K562 (cell line): ENCODE measurements around the gene ZNF181. TPM values are rescaled to one million over a fixed set of nuclear protein-coding genes. Genes with fewer than 3 reads are reported as not detected.

Experiments used
- ATAC-seq: fragments of 200-7000 bp; cut with Tn5 transposase; 3 replicates; pipeline ENCODE4 v1.9.1; 2020; ENCODE audit warnings: moderate library complexity
- BruUV-seq: library from RNA; stranded (reverse); fragments of 400-500 nt; replicated peaks from 2 replicates; lab custom pipeline; 2021; lab: Mats Ljungman, UMichigan
- CTCF ChIA-PET: fragments of 300-600 bp; formaldehyde crosslinking; extraction: SDS; loops from one replicate; lab custom pipeline; 2021; ENCODE audit warnings: low intra/inter-chr PET ratio; lab: Yijun Ruan, JAX
- POLR2A ChIA-PET: fragments of 300-600, 350-650 bp; sonication (Branson Sonifier 250); formaldehyde crosslinking; extraction: SDS; loops from one replicate; lab custom pipeline; 2021; ENCODE audit warnings: antibody characterized with exemption, inconsistent platforms; lab: Yijun Ruan, JAX
- DNase-seq, 4 experiments: peaks; one replicate each; pipeline versions ENCODE4 v3.0.0 to v3.0.0-alpha.2; 2011 to 2018; ENCODE audit warnings: low spot score in 3 of 4, mixed read lengths in 3 of 4; ENCODE audit errors: extremely low read depth in 1 of 4
- FAIRE-seq: peaks from 2 replicates; lab custom pipeline; 2011; peaks lifted over from hg19 to GRCh38; lab: Jason Lieb, UNC
- H2AFZ ChIP-seq: 2 replicates; pipeline ENCODE4 v1.6.0; 2011; ENCODE audit warnings: low read depth, low read length, control low read depth, inconsistent platforms
- H3K27ac ChIP-seq: fragments of 200-600 bp; 3 replicates; pipeline ENCODE4 v1.8.0; 2011; ENCODE audit warnings: low read depth, mild to moderate bottlenecking, control low read depth, inconsistent platforms, low read length, moderate library complexity, mixed read lengths; ENCODE audit errors: extremely low read depth
- H3K27me3 ChIP-seq, 2 experiments: fragments of 300-600 bp in 1 of 2; 2 replicates in 1 of 2; 3 replicates in 1 of 2; pipeline versions ENCODE4 v1.6.0 to v1.8.0; 2011; ENCODE audit warnings: inconsistent platforms in 2 of 2, low read length in 2 of 2, mild to moderate bottlenecking in 1 of 2, mixed read lengths in 1 of 2, moderate library complexity in 1 of 2; ENCODE audit not compliant: control insufficient read depth in 2 of 2, insufficient read depth in 2 of 2
- H3K36me3 ChIP-seq: fragments of 300-600 bp; 3 replicates; pipeline ENCODE4 v1.8.0; 2011; ENCODE audit warnings: mild to moderate bottlenecking, low read length, inconsistent platforms; ENCODE audit not compliant: control insufficient read depth, insufficient read depth
- H3K4me1 ChIP-seq, 2 experiments: fragments of 200-600 bp in 1 of 2; replicated peaks in 1 of 2; 2 replicates in 1 of 2; 3 replicates in 1 of 2; pipeline versions ENCODE4 v1.5.1 to v1.8.0; 2011; ENCODE audit warnings: inconsistent platforms in 2 of 2, low read length in 2 of 2, mild to moderate bottlenecking in 1 of 2, mixed read lengths in 1 of 2, moderate library complexity in 1 of 2; ENCODE audit not compliant: control insufficient read depth in 2 of 2, insufficient read depth in 2 of 2
- H3K4me2 ChIP-seq: 2 replicates; pipeline ENCODE4 v1.6.1; 2011; ENCODE audit warnings: low read length, control low read depth, inconsistent platforms, mixed read lengths; ENCODE audit not compliant: insufficient read depth
- H3K4me3 ChIP-seq: fragments of 200-600 bp; sonication (generic), shearing (Covaris generic); 2 replicates; pipeline ENCODE4 v1.5.1; 2016; ENCODE audit warnings: control low read depth, inconsistent platforms
- H3K79me2 ChIP-seq: fragments of 200-600 bp; 3 replicates; pipeline ENCODE4 v1.8.0; 2011; ENCODE audit warnings: low read length, inconsistent platforms; ENCODE audit not compliant: control insufficient read depth, insufficient read depth
- H3K9ac ChIP-seq, 2 experiments: 2 replicates each; pipeline versions ENCODE4 v1.6.0 to v1.6.1; 2011; ENCODE audit warnings: low read depth in 2 of 2, low read length in 2 of 2, control low read depth in 1 of 2, inconsistent platforms in 1 of 2, mild to moderate bottlenecking in 1 of 2, mixed read lengths in 1 of 2; ENCODE audit not compliant: insufficient read depth in 1 of 2
- H3K9me1 ChIP-seq: one replicate; pipeline ENCODE4 v1.6.0; 2011; ENCODE audit warnings: inconsistent platforms, mild to moderate bottlenecking, low read length, moderate library complexity; ENCODE audit not compliant: control insufficient read depth, insufficient read depth
- H3K9me3 ChIP-seq: replicated peaks from 2 replicates; pipeline ENCODE4 v1.5.1; 2011; ENCODE audit warnings: low read depth, low read length, inconsistent platforms; ENCODE audit not compliant: control insufficient read depth, insufficient read depth
- H4K20me1 ChIP-seq: replicated peaks from 2 replicates; pipeline ENCODE4 v1.6.1; 2011; ENCODE audit warnings: low read length, inconsistent platforms, mixed read lengths; ENCODE audit not compliant: control insufficient read depth, insufficient read depth
- BRD4 ChIP-seq: fragments of 200-600 bp; sonication (generic); IDR thresholded peaks from 2 replicates; pipeline ENCODE4 v1.6.1; 2017; ENCODE audit warnings: inconsistent platforms
- CEBPG ChIP-seq, 3 experiments: fragments of 200-800 bp in 1 of 3; sonication (Bioruptor generic) in 1 of 3; sonication (generic) in 1 of 3; formaldehyde crosslinking in 1 of 3; IDR thresholded peaks in 2 of 3; conservative IDR thresholded peaks in 1 of 3; 2 replicates each; pipeline versions ENCODE4 v1.6.1 to v1.8.0; 2016 to 2022; ENCODE audit warnings: missing compliant biosample characterization in 2 of 3, missing genetic modification characterization in 2 of 3, mild to moderate bottlenecking in 1 of 3, missing genetic modification reagents in 1 of 3
- CSDE1 ChIP-seq, 2 experiments: fragments of 450-650 bp; IDR thresholded peaks; 2 replicates each; pipeline ENCODE4 v1.6.1; 2016; ENCODE audit warnings: mild to moderate bottlenecking in 1 of 2
- ELK1 ChIP-seq: sonication (generic); formaldehyde crosslinking; IDR thresholded peaks from 2 replicates; pipeline ENCODE4 v1.8.1; 2022; ENCODE audit warnings: missing genetic modification reagents
- KDM1A ChIP-seq, 2 experiments: fragments of 450-650 bp; IDR thresholded peaks; 2 replicates each; pipeline ENCODE4 v1.6.1; 2016; ENCODE audit warnings: mild to moderate bottlenecking in 2 of 2
- MED1 ChIP-seq: sonication (generic); formaldehyde crosslinking; IDR thresholded peaks from 2 replicates; pipeline ENCODE4 v1.8.1; 2023; ENCODE audit warnings: missing genetic modification reagents, borderline replicate concordance
- MTA3 ChIP-seq: fragments of 450-650 bp; formaldehyde crosslinking; IDR thresholded peaks from 2 replicates; pipeline ENCODE4 v1.6.1; 2017; ENCODE audit warnings: mild to moderate bottlenecking, borderline replicate concordance
- SMAD1 ChIP-seq: fragments of 150-350 bp; IDR thresholded peaks from 2 replicates; pipeline ENCODE4 v1.6.1; 2014; ENCODE audit warnings: low read length, low read depth; ENCODE audit not compliant: partially characterized antibody
- SMAD3 ChIP-seq: fragments of 450-650 bp; formaldehyde crosslinking; conservative IDR thresholded peaks from 2 replicates; pipeline ENCODE4 v1.4.0; 2020; ENCODE audit warnings: mild to moderate bottlenecking
- ZBTB43 ChIP-seq: sonication (generic); formaldehyde crosslinking; IDR thresholded peaks from 2 replicates; pipeline ENCODE4 v1.8.0; 2023; ENCODE audit warnings: mild to moderate bottlenecking, missing genetic modification reagents
- ZBTB8A ChIP-seq: fragments of 450-650 bp; IDR thresholded peaks from 2 replicates; pipeline ENCODE4 v1.6.1; 2018; ENCODE audit warnings: mild to moderate bottlenecking, moderate library complexity; ENCODE audit not compliant: partially characterized antibody
- ZKSCAN1 ChIP-seq: fragments of 150-350 bp; IDR thresholded peaks from 2 replicates; pipeline ENCODE4 v1.6.1; 2016; ENCODE audit warnings: low read depth, low read length
- ZNF24 ChIP-seq: fragments of 450-650 bp; IDR thresholded peaks from 2 replicates; pipeline ENCODE4 v1.6.1; 2016
- ZNF354B ChIP-seq: fragments of 250-450 bp; sonication (Bioruptor Pico); IDR thresholded peaks from 2 replicates; pipeline ENCODE4 v1.4.0; 2020
- ZNF445 ChIP-seq: fragments of 250-450 bp; sonication (Bioruptor Pico); IDR thresholded peaks from 2 replicates; pipeline ENCODE4 v1.4.0; 2020; ENCODE audit warnings: low read depth, mild to moderate bottlenecking, moderate library complexity
- WGBS: fragments of 100-300 bp; shearing (Covaris generic); methylation state at CpG from one replicate; pipeline ENCODE4 v1.1.6; 2016; ENCODE audit warnings: low coverage, mixed read lengths; ENCODE audit not compliant: insufficient coverage; ENCODE audit errors: missing lambda C conversion rate; 5-methylcytosine and 5-hydroxymethylcytosine counted together
- in situ Hi-C: fragments of 300-500 bp; cut with MboI; formaldehyde crosslinking; loops from 4 replicates; pipeline ENCODE4 v1.15.0; 2018; ENCODE audit warnings: inconsistent platforms, mixed read lengths
- intact Hi-C: fragments of 100-400 bp; cut with micrococcal nuclease; formaldehyde crosslinking; loops from 2 replicates; pipeline ENCODE4 v1.14.2; 2022
- polyA plus RNA-seq, 8 experiments: library from polyadenylated mRNA; depleted of rRNA in 4 of 8; stranded (reverse) in 5 of 8; unstranded in 3 of 8; fragments of >200 nt; fragmentation: Nextera tagmentation in 2 of 8; fragmentation: Illumina TruSeq in 1 of 8; extraction: Ambion mirVana in 2 of 8; extraction: Trizol in 1 of 8; gene quantifications; 2 replicates each; pipeline versions ENCODE4 v1.2.1 to v1.2.3, GENCODE V29; 2011 to 2014; ENCODE audit warnings: inconsistent platforms in 1 of 8, missing spikeins in 1 of 8
- total RNA-seq, 7 experiments: library from RNA; depleted of rRNA in 6 of 7; stranded (reverse); fragments of >200 nt in 6 of 7; fragmentation: Illumina TruSeq in 2 of 7; extraction: Trizol in 2 of 7; gene quantifications; 2 replicates each; pipeline versions ENCODE4 v1.2.1 to v1.2.3, GENCODE V29; 2011 to 2021; ENCODE audit warnings: low replicate concordance in 1 of 7
- TF ChIP-seq, protein P1 (sequence below): sonication (generic); formaldehyde crosslinking; IDR thresholded peaks from 2 replicates; pipeline ENCODE4 v1.8.1; 2023; ENCODE audit warnings: mild to moderate bottlenecking, missing genetic modification reagents

The ZNF181 gene
- total and polyA plus RNA-seq, 9 of the 15 experiments (the other 6 are each of a cell fraction or from before 2014, with no cell fraction given), result 4.3 to 20.3 (median 12.1) TPM

DNA sequence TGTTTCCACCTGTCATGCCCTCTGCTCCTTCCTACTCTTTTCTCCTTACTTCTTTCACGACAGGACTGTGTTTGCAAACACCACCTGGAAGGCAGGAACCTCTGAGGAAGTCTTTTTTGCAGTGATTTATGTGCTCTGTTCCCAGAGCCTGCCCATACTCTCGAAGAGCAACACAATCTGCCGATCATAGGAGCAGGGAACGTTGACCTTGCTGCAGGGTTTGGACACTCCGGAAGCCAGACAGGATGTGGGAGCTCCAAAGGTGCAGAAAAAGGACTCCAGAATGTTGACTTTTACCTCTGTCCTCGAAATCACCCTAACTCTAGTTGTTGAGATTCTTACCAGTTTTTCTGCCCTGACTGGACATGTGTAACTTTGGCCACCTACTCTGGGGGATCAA, 8.6 kb upstream of the ZNF181 start:
- H3K9ac ChIP-seq, result no peak overlapping the region
- no peak for TF ChIP-seq BRD4
- no peak for TF ChIP-seq ELK1
- TF ChIP-seq ZBTB8A, result no peak
- no peak for TF ChIP-seq SMAD3 (CRISPR knock-in tag)
- no peak for TF ChIP-seq CEBPG (CRISPR knock-in tag; IDR thresholded peaks at IDR 0.05)
- TF ChIP-seq CEBPG (tag; conservative IDR thresholded peaks at IDR 0.05 in 1 of 2, IDR thresholded peaks at IDR 0.05 in 1 of 2), result no peak
- TF ChIP-seq, protein P1, sequence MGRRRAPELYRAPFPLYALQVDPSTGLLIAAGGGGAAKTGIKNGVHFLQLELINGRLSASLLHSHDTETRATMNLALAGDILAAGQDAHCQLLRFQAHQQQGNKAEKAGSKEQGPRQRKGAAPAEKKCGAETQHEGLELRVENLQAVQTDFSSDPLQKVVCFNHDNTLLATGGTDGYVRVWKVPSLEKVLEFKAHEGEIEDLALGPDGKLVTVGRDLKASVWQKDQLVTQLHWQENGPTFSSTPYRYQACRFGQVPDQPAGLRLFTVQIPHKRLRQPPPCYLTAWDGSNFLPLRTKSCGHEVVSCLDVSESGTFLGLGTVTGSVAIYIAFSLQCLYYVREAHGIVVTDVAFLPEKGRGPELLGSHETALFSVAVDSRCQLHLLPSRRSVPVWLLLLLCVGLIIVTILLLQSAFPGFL (CRISPR knock-in tag), result no peak
- TF ChIP-seq MED1 (CRISPR knock-in tag), result no peak
- no peak for TF ChIP-seq ZNF445 (CRISPR knock-in tag)
- no peak for TF ChIP-seq ZNF24
- TF ChIP-seq KDM1A (IDR thresholded peaks at IDR 0.05), result no peak
- TF ChIP-seq ZKSCAN1, result no peak
- no peak for TF ChIP-seq MTA3
- TF ChIP-seq ZNF354B (CRISPR knock-in tag), result no peak
- no peak for TF ChIP-seq ZBTB43 (CRISPR knock-in tag)
- no peak for TF ChIP-seq SMAD1
- no peak for TF ChIP-seq CSDE1 (IDR thresholded peaks at IDR 0.05)
- TF ChIP-seq, all 486 proteins: peak for 0
- Histone ChIP-seq H3K79me2 (no peaks in the 10 kb centered on the region), H3K9me3 (no peaks in the 10 kb centered on the region), H3K4me3 (no peak overlapping the region), H3K27ac (no peak overlapping the region), H3K27me3 (peaks cover 20 to 39% of the 10 kb centered on the region in 2 experiments), H4K20me1 (no peaks in the 10 kb centered on the region), H3K36me3 (no peaks in the 10 kb centered on the region), H2AFZ (no peak overlapping the region), H3K4me1 (no peaks in the 10 kb centered on the region), H3K9me1 (no peaks in the 10 kb centered on the region), H3K4me2 (no peak overlapping the region)
- FAIRE-seq (no peak), ATAC-seq (no peak), DNase-seq (no peak)
- in situ Hi-C loops (no loop called here), intact Hi-C loops (no loop called here)
- ChIA-PET POLR2A (no interaction called here), CTCF (no interaction called here)
- WGBS, result 1% methylated on average over 6 of the region's 6 CpGs
- no TSS peak for BruUV-seq
